K562 (cell line): ENCODE measurements around the gene FBLN2. TPM values are rescaled to one million over a fixed set of nuclear protein-coding genes. Genes with fewer than 3 reads are reported as not detected.

Source experiments
- ATAC-seq: fragments of 200-7000 bp; cut with Tn5 transposase; 3 replicates; pipeline ENCODE4 v1.9.1; 2020; ENCODE audit warnings: moderate library complexity
- BruUV-seq: library from RNA; stranded (reverse); fragments of 400-500 nt; replicated peaks from 2 replicates; lab custom pipeline; 2021; lab: Mats Ljungman, UMichigan
- CTCF ChIA-PET: fragments of 300-600 bp; formaldehyde crosslinking; extraction: SDS; loops from one replicate; lab custom pipeline; 2021; ENCODE audit warnings: low intra/inter-chr PET ratio; lab: Yijun Ruan, JAX
- POLR2A ChIA-PET: fragments of 300-600, 350-650 bp; sonication (Branson Sonifier 250); formaldehyde crosslinking; extraction: SDS; loops from one replicate; lab custom pipeline; 2021; ENCODE audit warnings: antibody characterized with exemption, inconsistent platforms; lab: Yijun Ruan, JAX
- DNase-seq, 4 experiments: peaks; one replicate each; pipeline versions ENCODE4 v3.0.0 to v3.0.0-alpha.2; 2011 to 2018; ENCODE audit warnings: low spot score in 3 of 4, mixed read lengths in 3 of 4; ENCODE audit errors: extremely low read depth in 1 of 4
- FAIRE-seq: peaks from 2 replicates; lab custom pipeline; 2011; peaks lifted over from hg19 to GRCh38; lab: Jason Lieb, UNC
- H2AFZ ChIP-seq: 2 replicates; pipeline ENCODE4 v1.6.0; 2011; ENCODE audit warnings: low read depth, low read length, control low read depth, inconsistent platforms
- H3K27ac ChIP-seq: fragments of 200-600 bp; 3 replicates; pipeline ENCODE4 v1.8.0; 2011; ENCODE audit warnings: low read depth, mild to moderate bottlenecking, control low read depth, inconsistent platforms, low read length, moderate library complexity, mixed read lengths; ENCODE audit errors: extremely low read depth
- H3K27me3 ChIP-seq, 2 experiments: fragments of 300-600 bp in 1 of 2; 2 replicates in 1 of 2; 3 replicates in 1 of 2; pipeline versions ENCODE4 v1.6.0 to v1.8.0; 2011; ENCODE audit warnings: inconsistent platforms in 2 of 2, low read length in 2 of 2, mild to moderate bottlenecking in 1 of 2, mixed read lengths in 1 of 2, moderate library complexity in 1 of 2; ENCODE audit not compliant: control insufficient read depth in 2 of 2, insufficient read depth in 2 of 2
- H3K36me3 ChIP-seq: fragments of 300-600 bp; 3 replicates; pipeline ENCODE4 v1.8.0; 2011; ENCODE audit warnings: mild to moderate bottlenecking, low read length, inconsistent platforms; ENCODE audit not compliant: control insufficient read depth, insufficient read depth
- H3K4me1 ChIP-seq, 2 experiments: fragments of 200-600 bp in 1 of 2; replicated peaks in 1 of 2; 2 replicates in 1 of 2; 3 replicates in 1 of 2; pipeline versions ENCODE4 v1.5.1 to v1.8.0; 2011; ENCODE audit warnings: inconsistent platforms in 2 of 2, low read length in 2 of 2, mild to moderate bottlenecking in 1 of 2, mixed read lengths in 1 of 2, moderate library complexity in 1 of 2; ENCODE audit not compliant: control insufficient read depth in 2 of 2, insufficient read depth in 2 of 2
- H3K4me2 ChIP-seq: 2 replicates; pipeline ENCODE4 v1.6.1; 2011; ENCODE audit warnings: low read length, control low read depth, inconsistent platforms, mixed read lengths; ENCODE audit not compliant: insufficient read depth
- H3K4me3 ChIP-seq: fragments of 200-600 bp; sonication (generic), shearing (Covaris generic); 2 replicates; pipeline ENCODE4 v1.5.1; 2016; ENCODE audit warnings: control low read depth, inconsistent platforms
- H3K79me2 ChIP-seq: fragments of 200-600 bp; 3 replicates; pipeline ENCODE4 v1.8.0; 2011; ENCODE audit warnings: low read length, inconsistent platforms; ENCODE audit not compliant: control insufficient read depth, insufficient read depth
- H3K9ac ChIP-seq, 2 experiments: 2 replicates each; pipeline versions ENCODE4 v1.6.0 to v1.6.1; 2011; ENCODE audit warnings: low read depth in 2 of 2, low read length in 2 of 2, control low read depth in 1 of 2, inconsistent platforms in 1 of 2, mild to moderate bottlenecking in 1 of 2, mixed read lengths in 1 of 2; ENCODE audit not compliant: insufficient read depth in 1 of 2
- H3K9me1 ChIP-seq: one replicate; pipeline ENCODE4 v1.6.0; 2011; ENCODE audit warnings: inconsistent platforms, mild to moderate bottlenecking, low read length, moderate library complexity; ENCODE audit not compliant: control insufficient read depth, insufficient read depth
- H3K9me3 ChIP-seq: replicated peaks from 2 replicates; pipeline ENCODE4 v1.5.1; 2011; ENCODE audit warnings: low read depth, low read length, inconsistent platforms; ENCODE audit not compliant: control insufficient read depth, insufficient read depth
- H4K20me1 ChIP-seq: replicated peaks from 2 replicates; pipeline ENCODE4 v1.6.1; 2011; ENCODE audit warnings: low read length, inconsistent platforms, mixed read lengths; ENCODE audit not compliant: control insufficient read depth, insufficient read depth
- CBX1 ChIP-seq: sonication (generic); IDR thresholded peaks from 2 replicates; pipeline ENCODE4 v1.6.1; 2016; ENCODE audit warnings: antibody characterized with exemption, low read depth, mild to moderate bottlenecking
- HNRNPLL ChIP-seq: fragments of 200-400 bp; formaldehyde crosslinking; IDR thresholded peaks from 2 replicates; pipeline ENCODE4 v1.6.1; 2017; ENCODE audit warnings: low read length, low read depth, mild to moderate bottlenecking; ENCODE audit not compliant: poor library complexity, severe bottlenecking
- ZSCAN29 ChIP-seq: fragments of 450-650 bp; IDR thresholded peaks from 2 replicates; pipeline ENCODE4 v1.6.1; 2017
- WGBS: fragments of 100-300 bp; shearing (Covaris generic); methylation state at CpG from one replicate; pipeline ENCODE4 v1.1.6; 2016; ENCODE audit warnings: low coverage, mixed read lengths; ENCODE audit not compliant: insufficient coverage; ENCODE audit errors: missing lambda C conversion rate; 5-methylcytosine and 5-hydroxymethylcytosine counted together
- in situ Hi-C: fragments of 300-500 bp; cut with MboI; formaldehyde crosslinking; loops from 4 replicates; pipeline ENCODE4 v1.15.0; 2018; ENCODE audit warnings: inconsistent platforms, mixed read lengths
- intact Hi-C: fragments of 100-400 bp; cut with micrococcal nuclease; formaldehyde crosslinking; loops from 2 replicates; pipeline ENCODE4 v1.14.2; 2022
- polyA plus RNA-seq, 8 experiments: library from polyadenylated mRNA; depleted of rRNA in 4 of 8; stranded (reverse) in 5 of 8; unstranded in 3 of 8; fragments of >200 nt; fragmentation: Nextera tagmentation in 2 of 8; fragmentation: Illumina TruSeq in 1 of 8; extraction: Ambion mirVana in 2 of 8; extraction: Trizol in 1 of 8; gene quantifications; 2 replicates each; pipeline versions ENCODE4 v1.2.1 to v1.2.3, GENCODE V29; 2011 to 2014; ENCODE audit warnings: inconsistent platforms in 1 of 8, missing spikeins in 1 of 8
- total RNA-seq, 7 experiments: library from RNA; depleted of rRNA in 6 of 7; stranded (reverse); fragments of >200 nt in 6 of 7; fragmentation: Illumina TruSeq in 2 of 7; extraction: Trizol in 2 of 7; gene quantifications; 2 replicates each; pipeline versions ENCODE4 v1.2.1 to v1.2.3, GENCODE V29; 2011 to 2021; ENCODE audit warnings: low replicate concordance in 1 of 7

FBLN2 gene
- total and polyA plus RNA-seq, 9 of the 15 experiments (the other 6 are each of a cell fraction or from before 2014, with no cell fraction given): 0.03 to 0.10 (median 0.04) TPM; not detected in 6

- in situ Hi-C loops: no loop called here
- peaks cover 11% of the 10 kb centered on the region; the same call in 1 of the 2 replicates for H4K20me1 ChIP-seq
- ChIA-PET POLR2A (interaction anchor here (0.6 to 1.5 kb wide), 3 partner anchors 9 to 11 kb away, joined by 3 to 6 read pairs (median 3); no protein-coding TSS in a partner anchor), CTCF (no interaction called here)
- ATAC-seq: no peak
- peaks cover 0 to 24% of the 10 kb centered on the region in 2 experiments; a peak in 1 of 5 replicates for H3K4me1 ChIP-seq
- no peaks in the 10 kb centered on the region for H3K9me1 ChIP-seq
- H3K27ac ChIP-seq: no peak overlapping the region
- no TSS peak for BruUV-seq
- H3K79me2 ChIP-seq: no peaks in the 10 kb centered on the region
- WGBS: 28% methylated on average over 17 of the region's 17 CpGs
- no peaks in the 10 kb centered on the region for H3K9me3 ChIP-seq
- H3K36me3 ChIP-seq: no peaks in the 10 kb centered on the region
- peaks cover 6 to 87% of the 10 kb centered on the region in 2 experiments; a peak in 4 of 5 replicates for H3K27me3 ChIP-seq
- no peak overlapping the region for H3K4me3 ChIP-seq
- H3K9ac ChIP-seq: no peak overlapping the region
- no peak for FAIRE-seq
- H3K4me2 ChIP-seq: no peak overlapping the region
- TF ChIP-seq HNRNPLL: no peak
- intact Hi-C loops: no loop called here
- peak in 1 of 4 experiments; percentile 38 for DNase-seq
- H2AFZ ChIP-seq: no peak overlapping the region
Measured at GRCh38 chr3:13565581-13566452, 16.9 kb downstream of the FBLN2 start.

- BruUV-seq: no TSS peak
Measured at GRCh38 chr3:13566453-13566748, 17.5 kb downstream of the FBLN2 start.

More at GRCh38 chr3:13566453-13566748, 17.5 kb downstream of the FBLN2 start:
- H3K9me1 ChIP-seq: no peaks in the 10 kb centered on the region
- H3K79me2 ChIP-seq: no peaks in the 10 kb centered on the region
- DNase-seq (no peak), ATAC-seq (no peak), FAIRE-seq (no peak)
- peaks cover 0 to 29% of the 10 kb centered on the region in 2 experiments; a peak in 1 of 5 replicates for H3K4me1 ChIP-seq
- POLR2A ChIA-PET: interaction anchor here (0.6 to 1.5 kb wide), 3 partner anchors 9 to 12 kb away, joined by 3 to 6 read pairs (median 3); no protein-coding TSS in a partner anchor
- H3K4me3 ChIP-seq: no peak overlapping the region
- intact Hi-C loops (no loop called here), in situ Hi-C loops (no loop called here)
- no peak overlapping the region for H3K27ac ChIP-seq
- CTCF ChIA-PET: no interaction called here
- peaks cover 4 to 83% of the 10 kb centered on the region in 2 experiments; a peak in 4 of 5 replicates for H3K27me3 ChIP-seq
- no peak for TF ChIP-seq ZSCAN29
- TF ChIP-seq CBX1: no peak
- WGBS: 3% methylated on average over 5 of the region's 5 CpGs
- no peak overlapping the region for H2AFZ ChIP-seq
- no peak overlapping the region for H3K9ac ChIP-seq
- H3K4me2 ChIP-seq: no peak overlapping the region
- H3K36me3 ChIP-seq: no peaks in the 10 kb centered on the region
- H3K9me3 ChIP-seq: no peaks in the 10 kb centered on the region
- peaks cover 11% of the 10 kb centered on the region; the same call in 1 of the 2 replicates for H4K20me1 ChIP-seq
